NOMO-1 treated with dmso at 0.1 percent for 144 hours (cell line): ENCODE measurements around the gene HHEX.

ENCODE experiments used
- DNase-seq: peaks from one replicate; lab custom pipeline; 2025; ENCODE audit not compliant: unreplicated experiment; lab: John Stamatoyannopoulos, UW

Gene HHEX

GRCh38 chr10:92692697-92693533 lies 3.2 kb downstream of the HHEX start:
- no peak for DNase-seq

DNA sequence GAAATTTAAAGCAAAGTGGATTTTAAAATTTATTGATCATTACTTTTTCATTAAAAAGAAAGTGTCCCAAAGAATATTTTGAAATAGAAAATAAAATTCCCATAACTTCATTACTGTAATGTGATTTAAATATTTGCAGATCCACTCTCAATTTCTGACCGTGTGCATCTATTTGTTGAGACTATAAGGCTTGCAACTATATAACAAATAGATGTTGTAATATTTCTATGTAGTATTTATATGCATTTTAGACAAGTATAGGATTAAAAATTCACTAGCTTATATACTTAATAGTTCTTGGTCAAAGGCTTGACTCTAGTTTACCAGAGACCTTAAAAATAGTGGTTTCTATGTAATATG lies 3.8 kb downstream of the HHEX start:
- no peak for DNase-seq

GRCh38 chr10:92695679-92696605 lies 6.2 kb downstream of the HHEX start:
- no peak for DNase-seq

DNA sequence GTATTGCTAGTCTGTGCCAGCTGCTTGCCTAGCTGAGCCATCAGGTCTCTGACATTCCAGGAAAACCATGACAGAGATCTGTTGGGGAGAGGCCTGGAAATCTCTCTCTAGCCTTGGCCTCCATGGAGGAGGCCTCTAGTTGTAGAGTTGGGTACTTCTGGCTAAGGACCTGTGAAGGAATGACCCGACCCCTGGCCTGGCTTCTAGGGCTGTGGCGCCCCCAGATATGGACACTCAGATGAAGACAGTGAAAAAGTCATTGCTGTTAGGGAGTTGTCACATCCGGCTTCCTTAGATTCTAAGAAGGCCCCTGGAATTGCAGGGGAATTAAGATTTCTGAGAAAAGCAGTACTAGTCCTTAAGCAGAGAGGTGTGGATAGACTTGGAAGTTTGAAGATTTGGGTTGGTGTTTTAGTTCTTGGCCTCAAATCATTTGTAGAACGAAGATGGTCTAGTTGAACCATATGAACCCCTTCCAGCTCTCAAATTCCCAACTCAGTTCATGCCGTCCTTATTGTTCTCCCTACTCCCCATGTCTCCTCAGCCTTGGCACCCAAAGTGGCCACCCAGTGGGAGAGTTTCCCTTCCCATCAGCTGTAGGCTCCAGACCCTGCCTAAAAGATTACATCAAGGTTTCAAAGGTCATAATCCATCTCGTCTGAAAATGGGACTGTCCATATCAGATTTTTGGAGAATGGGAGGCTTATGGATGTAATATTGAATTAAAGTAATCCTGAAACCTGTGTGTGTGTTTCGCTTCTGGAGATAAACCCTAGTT lies 7.0 kb downstream of the HHEX start:
- no peak for DNase-seq

DNA sequence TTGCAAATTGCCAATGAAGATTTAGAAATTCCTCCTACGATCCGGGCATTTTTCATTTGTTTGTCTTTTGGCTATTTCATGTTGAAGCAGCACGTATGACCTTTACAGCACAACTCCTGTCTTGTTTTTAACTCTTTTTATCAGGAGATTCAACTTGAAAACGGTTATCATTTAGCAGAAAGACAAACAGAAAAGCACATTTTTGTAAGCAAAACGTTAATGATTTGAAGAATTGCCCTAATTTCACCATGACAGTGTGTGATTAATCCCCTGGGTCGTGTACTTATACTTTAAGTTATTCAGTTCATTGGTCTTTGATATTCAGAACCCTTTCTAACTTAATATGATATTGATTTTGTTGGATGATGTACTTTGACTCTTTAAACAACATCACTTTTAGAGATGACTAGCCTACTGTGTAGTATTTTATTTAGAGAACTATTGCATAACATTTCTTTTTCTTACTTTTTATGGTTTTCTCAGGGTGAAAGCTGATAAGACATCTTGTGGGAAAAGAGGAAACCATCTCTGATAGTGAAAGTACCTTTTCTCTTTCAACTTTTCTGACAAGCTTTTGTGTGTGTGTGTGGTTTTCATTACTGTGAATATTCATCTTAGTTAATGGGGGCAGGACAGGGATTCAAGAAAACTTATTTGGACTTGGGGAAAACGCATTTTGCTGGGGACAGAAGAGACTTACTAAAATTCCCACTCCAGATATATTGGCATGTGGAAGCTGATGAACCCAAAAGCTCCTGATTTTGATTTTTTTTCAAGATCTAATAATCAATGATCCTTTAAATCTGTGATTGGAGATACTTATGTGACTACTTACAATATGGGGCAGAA lies 8.1 kb downstream of the HHEX start:
- DNase-seq: no peak

- DNase-seq: no peak
These were observed 9.4 kb downstream of the HHEX start for GRCh38 chr10:92699193-92699517.

DNA sequence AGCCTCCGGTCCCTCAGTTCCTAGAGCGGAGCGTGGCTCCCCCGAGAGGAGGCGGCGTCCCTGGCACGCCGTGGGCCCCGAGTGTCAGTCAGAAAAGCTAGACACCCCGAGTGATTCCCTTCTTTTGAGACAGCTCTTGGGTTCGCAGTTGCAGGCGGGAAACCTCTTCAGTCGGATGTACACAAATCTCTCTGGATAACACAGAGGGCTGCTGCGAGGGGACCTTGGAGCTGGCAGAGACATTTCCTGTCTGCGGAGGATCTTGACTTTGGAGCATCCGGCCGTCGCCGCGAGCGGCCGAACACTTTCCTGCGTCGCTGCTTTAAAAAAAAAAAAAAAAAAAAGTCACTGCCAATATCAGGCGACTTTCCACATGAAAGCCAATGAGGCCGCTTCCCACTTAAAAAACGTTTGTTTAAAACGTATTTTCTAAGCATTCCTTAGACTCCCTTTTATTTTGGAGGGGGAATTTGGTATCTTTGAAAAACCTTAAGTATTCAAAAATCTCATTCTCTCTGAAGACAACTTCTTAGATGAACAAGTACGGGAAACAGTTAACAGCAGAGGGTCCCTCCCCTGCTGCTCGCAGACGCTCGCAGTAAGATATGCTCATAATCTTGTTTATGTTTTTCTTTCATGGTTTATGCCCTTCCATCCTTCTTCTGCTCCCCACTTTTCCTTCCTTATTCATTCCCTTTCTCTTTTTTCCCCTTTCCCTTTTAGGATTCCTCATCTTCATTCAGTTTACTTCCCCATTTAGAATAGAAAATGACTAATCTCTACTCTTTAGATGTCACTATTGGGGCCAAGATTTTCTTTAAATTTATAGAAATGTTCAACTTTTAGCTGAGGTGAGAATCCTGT lies 10.0 kb downstream of the HHEX start:
- DNase-seq: no peak

GRCh38 chr10:92702301-92702916 lies 12.7 kb downstream of the HHEX start:
- no peak for DNase-seq

GRCh38 chr10:92712016-92712889 lies 22.5 kb downstream of the HHEX start:
- DNase-seq: peak; percentile 65

GRCh38 chr10:92714152-92714845 lies 24.5 kb downstream of the HHEX start:
- no peak for DNase-seq

DNA sequence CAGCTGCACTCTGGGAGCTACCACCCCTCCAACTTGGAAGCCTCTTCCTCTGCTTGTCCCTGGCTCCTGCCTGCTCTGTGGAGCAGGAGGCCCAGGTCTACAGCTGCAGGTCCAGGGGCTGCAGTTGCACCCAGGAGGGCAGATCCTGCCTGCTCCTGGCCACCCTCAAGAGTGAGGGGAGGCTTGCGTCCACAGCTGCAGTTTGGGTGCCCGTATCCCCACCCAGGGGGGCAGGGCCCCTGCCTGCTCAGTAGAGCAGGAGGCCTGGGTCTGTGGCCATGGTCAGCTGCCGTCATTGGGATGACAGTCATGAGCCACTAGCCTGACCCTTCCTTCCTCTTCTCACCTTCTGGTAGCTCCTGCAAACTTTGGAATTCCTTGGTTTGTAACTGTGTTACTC lies 25.1 kb downstream of the HHEX start:
- no peak for DNase-seq

DNA sequence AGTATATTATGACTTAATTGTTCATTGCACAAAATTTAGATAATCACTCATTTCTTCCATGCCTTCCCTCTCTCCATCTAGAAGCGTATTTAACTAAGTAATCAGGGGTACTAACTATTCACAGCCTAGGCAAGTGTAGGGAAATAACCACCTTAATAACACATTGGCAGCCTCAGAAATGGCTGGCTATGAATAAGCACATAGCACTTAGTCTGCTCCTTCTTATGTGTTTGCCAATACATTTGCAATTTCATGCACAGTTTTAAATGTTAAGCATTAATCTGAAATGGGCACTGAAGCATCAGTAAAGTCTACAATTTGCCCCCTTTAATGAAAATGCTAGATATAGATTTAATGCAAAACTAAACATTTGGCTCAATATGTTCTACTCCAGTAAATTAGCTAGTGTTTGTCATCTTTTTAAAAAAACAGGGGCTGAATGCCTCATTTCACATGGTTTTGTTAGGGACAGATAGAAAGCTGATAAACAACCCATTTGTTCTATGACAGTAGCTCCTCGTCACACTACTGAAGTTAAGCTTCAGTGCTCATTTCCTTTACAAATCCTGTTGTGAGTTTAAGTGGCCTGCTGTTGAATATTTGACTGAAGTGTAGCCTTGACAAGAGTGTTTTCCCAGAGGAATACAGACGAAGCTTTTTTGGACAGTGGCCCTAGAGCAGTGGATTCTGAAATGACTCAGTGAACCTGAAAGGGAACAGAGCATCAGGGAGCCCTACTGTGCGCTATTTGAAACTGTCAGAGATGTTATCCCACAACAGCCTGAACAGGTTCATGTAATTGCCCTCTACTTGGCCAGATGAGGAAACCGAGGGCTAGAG lies 30.5 kb downstream of the HHEX start:
- DNase-seq: no peak

GRCh38 chr10:92720831-92721165 lies 31.0 kb downstream of the HHEX start:
- DNase-seq: no peak

- no peak for DNase-seq
These were observed 32.6 kb downstream of the HHEX start for GRCh38 chr10:92722349-92722748.

GRCh38 chr10:92727141-92727540 lies 37.4 kb downstream of the HHEX start:
- DNase-seq: no peak

GRCh38 chr10:92727550-92727949 lies 37.8 kb downstream of the HHEX start:
- DNase-seq: no peak

DNA sequence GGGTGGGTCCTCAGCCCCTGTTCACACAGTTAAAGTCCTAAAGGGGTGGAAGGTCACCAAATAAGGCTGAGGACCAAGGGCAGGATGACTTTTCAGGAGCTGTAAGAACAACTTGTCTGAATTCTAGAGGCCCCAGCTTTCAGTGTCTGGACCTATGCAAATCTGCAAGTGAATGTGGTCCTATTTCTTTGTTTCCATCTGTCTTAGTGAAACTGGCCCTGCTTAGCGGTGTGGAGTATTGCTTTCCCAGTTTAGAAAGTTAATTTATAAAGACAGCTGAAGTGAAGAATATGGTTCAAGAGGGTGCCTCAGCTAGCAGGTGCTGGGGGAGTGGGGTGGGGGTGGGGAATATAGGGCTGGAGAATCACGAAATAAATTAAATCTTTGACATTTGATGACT lies 40.1 kb downstream of the HHEX start:
- DNase-seq: no peak
